Limb (tissue), 2 donors: ENCODE results near the gene TNFRSF18.

Source experiments
- DNase-seq, 2 donors: peaks; one replicate each; pipeline ENCODE4 v3.0.0-alpha.2; 2016; ENCODE audit errors: extremely low spot score in 2 of 2

The TNFRSF18 gene

GRCh38 chr1:1213345-1214265 is 7.2 kb upstream of the TNFRSF18 start, which contains the start of gene TNFRSF4:
TNFRSF4 (minus strand) TSS chr1:1214153; CDS start chr1:1214127, 26 bp downstream.
- no peak for DNase-seq

GRCh38 chr1:1212780-1213344 is 6.5 kb upstream of the TNFRSF18 start:
- DNase-seq: peak in 1 of 2 donors; percentile 40

- peak in 1 of 2 donors; percentile 30 for DNase-seq
Measured at GRCh38 chr1:1211541-1212441, 5.4 kb upstream of the TNFRSF18 start.

- DNase-seq: peak in 1 of 2 donors; percentile 29
Measured at GRCh38 chr1:1210726-1211540, 4.5 kb upstream of the TNFRSF18 start.

GRCh38 chr1:1208713-1209433 is 2.5 kb upstream of the TNFRSF18 start:
- peak in 1 of 2 donors; percentile 31 for DNase-seq

GRCh38 chr1:1207571-1207892 is 1.1 kb upstream of the TNFRSF18 start:
- peak in 1 of 2 donors; percentile 18 for DNase-seq

- peak in 1 of 2 donors; percentile 33 for DNase-seq
Measured at GRCh38 chr1:1206966-1207531, 657 bp upstream of the TNFRSF18 start.

GRCh38 chr1:1205769-1206375 is 520 bp downstream of the TNFRSF18 start:
- peak in 1 of 2 donors; percentile 37 for DNase-seq

GRCh38 chr1:1204998-1205768 is 1.2 kb downstream of the TNFRSF18 start:
- DNase-seq: peak in 1 of 2 donors; percentile 29

GRCh38 chr1:1204425-1204920 is 1.9 kb downstream of the TNFRSF18 start:
- peak in 1 of 2 donors; percentile 23 for DNase-seq

- DNase-seq: peak in 1 of 2 donors; percentile 36
Measured at GRCh38 chr1:1203561-1204424, 2.6 kb downstream of the TNFRSF18 start.

GRCh38 chr1:1202831-1203560 is 3.4 kb downstream of the TNFRSF18 start:
- DNase-seq: peak in 1 of 2 donors; percentile 29

GRCh38 chr1:1200876-1201810 is 5.2 kb downstream of the TNFRSF18 start:
- peak; percentile 43 to 73 for DNase-seq

GRCh38 chr1:1199961-1200875 is 6.2 kb downstream of the TNFRSF18 start:
- peak in 1 of 2 donors; percentile 37 for DNase-seq
